Vein endothelial cell (primary cell): Measurements from ENCODE around the gene PDRG1. TPM values are rescaled to one million over a fixed set of nuclear protein-coding genes. Genes with fewer than 3 reads are reported as not detected.

ENCODE experiments used
- small RNA-seq: library from RNA; depleted of rRNA; stranded (forward); fragments of <200 nt; gene quantifications from one replicate; pipeline ENCODE3, GENCODE V24; 2012
- total RNA-seq: library from RNA; depleted of rRNA; stranded (reverse); fragments of >200 nt; gene quantifications from 2 replicates; pipeline ENCODE4 v1.2.3, GENCODE V29; 2012

PDRG1 gene
- 3.9 and 4.1 TPM in 2 replicates for total RNA-seq

DNA sequence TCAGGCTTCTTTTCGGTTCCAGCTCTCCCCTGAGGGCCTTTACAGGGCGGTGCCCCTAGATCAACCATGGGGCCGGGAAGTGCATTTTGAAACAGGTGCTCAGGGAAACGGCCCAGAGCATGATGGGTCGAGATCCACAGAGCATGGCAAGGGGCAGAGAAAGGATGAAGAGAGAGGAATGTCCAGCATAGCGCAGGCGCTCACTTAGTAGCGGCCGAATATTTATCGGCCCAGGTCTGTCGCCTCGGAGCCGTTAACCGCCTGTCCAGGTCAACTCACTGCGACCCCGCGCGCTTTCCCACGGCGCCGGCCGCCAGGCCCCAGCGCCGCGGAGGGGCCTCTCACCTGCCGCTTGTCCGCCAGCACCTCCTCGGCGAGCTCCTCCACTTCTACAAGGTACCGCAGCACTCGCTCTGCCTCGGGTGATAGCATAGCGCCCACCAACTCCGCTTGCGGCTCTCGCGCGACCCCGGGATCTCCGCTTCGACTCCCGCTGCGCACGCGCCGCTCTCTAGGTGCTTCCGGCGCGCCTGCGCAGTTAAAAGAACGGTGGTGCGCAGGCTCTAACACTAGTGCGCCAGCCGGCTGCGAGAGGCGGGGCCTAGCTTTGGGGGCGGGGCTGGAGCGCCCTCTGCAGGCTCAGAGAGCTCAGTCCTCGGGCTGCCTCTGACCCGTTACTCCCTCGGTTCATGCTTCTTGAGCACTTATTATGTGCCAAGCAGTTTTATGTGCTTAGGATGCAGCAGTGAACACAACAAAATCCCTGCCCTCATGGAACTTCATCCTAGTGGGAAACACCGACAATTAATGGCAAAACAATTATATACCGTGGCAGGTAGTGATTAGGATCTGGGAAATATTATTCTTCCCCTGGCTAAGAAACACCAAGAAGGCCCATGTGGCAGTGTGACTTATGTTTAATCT, at the start of gene PDRG1:
Gene PDRG1, minus strand, starts transcription at position 517 of the 924 bp plus-strand sequence. Its CDS starts 85 bp downstream, at position 432.

DNA sequence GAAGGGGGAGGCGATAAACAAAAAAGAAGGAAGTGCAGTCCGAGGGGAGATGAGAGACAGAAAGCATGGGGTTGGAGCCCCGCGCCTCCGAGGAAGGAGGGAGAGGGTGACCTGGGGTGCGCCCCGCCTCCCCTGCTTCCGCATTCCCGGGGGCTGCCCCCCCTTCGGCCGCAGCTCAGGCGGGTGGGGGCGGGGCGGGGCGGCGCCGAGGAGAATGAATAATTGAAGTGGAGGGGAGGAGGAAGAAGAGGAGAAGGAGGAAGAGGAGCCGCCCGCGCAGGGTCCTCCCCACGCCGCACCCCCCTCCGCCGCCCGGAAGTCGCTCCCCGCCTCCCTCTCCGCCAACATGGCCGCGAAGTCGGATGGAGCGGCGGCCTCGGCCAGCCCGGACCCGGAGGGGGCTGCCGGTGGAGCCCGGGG, 16.0 kb upstream of the PDRG1 start, which contains the start of gene XKR7:
Gene XKR7, plus strand, starts transcription at position 322 of the 420 bp plus-strand sequence. Its CDS starts 25 bp downstream, at position 347.

Small RNA genes lying within 50 kb of the gene (small RNA-seq; reads per million reads assigned to genes)
- 3.0 reads per million, percentile 87 among the genes with 10 or more reads in this experiment for gene RNU1-94P

Other genes starting within 250 kb of the PDRG1 start
- gene BCL2L1, start 229.2 kb downstream of the PDRG1 start, total RNA-seq: 153 TPM in 2 replicates
- gene TPX2, start 212.8 kb downstream of the PDRG1 start, total RNA-seq: 40.5 and 68.8 TPM in 2 replicates
- 2.9 and 8.5 TPM in 2 replicates for gene MYLK2, start 132.7 kb downstream of the PDRG1 start, total RNA-seq
- 0.48 and 1.3 TPM in 2 replicates for gene FOXS1, start 106.4 kb downstream of the PDRG1 start, total RNA-seq
- gene DUSP15, start 81.5 kb downstream of the PDRG1 start, total RNA-seq: 0.19 and 0.65 TPM in 2 replicates
- under 0.01 and 0.10 TPM in 2 replicates for gene TTLL9, start 81.4 kb downstream of the PDRG1 start, total RNA-seq
- not detected in 2 replicates for gene XKR7, start 16.1 kb upstream of the PDRG1 start, total RNA-seq
- gene CCM2L, start 58.4 kb upstream of the PDRG1 start, total RNA-seq: 14.9 and 16.7 TPM in 2 replicates
- gene HCK, start 100.2 kb upstream of the PDRG1 start, total RNA-seq: 0.33 TPM in 1 of 2 replicates, not detected in the other
- 51.1 and 60.4 TPM in 2 replicates for gene TM9SF4, start 157.7 kb upstream of the PDRG1 start, total RNA-seq